Heart left ventricle (tissue), 16 donors: ENCODE data around the gene TARBP1. TPM values are rescaled to one million over a fixed set of nuclear protein-coding genes. Genes with fewer than 3 reads are reported as not detected.

Source experiments
- ATAC-seq, 4 donors: fragments of 200-7000 bp; cut with Tn5 transposase; one replicate each; pipeline ENCODE4 v1.9.1; 2020 to 2022; ENCODE audit warnings: moderate library complexity in 4 of 4, mild to moderate bottlenecking in 3 of 4, moderate number of reproducible peaks in 1 of 4
- DNase-seq, 5 donors: peaks; one replicate each; pipeline ENCODE4 v3.0.0-alpha.2; 2020
- H3K27ac ChIP-seq, 12 donors: fragments of 200-600 bp; sonication (generic) in 4 of 12; one replicate each; pipeline versions ENCODE4 v1.5.0 to v1.8.0; 2016 to 2022; ENCODE audit warnings: mild to moderate bottlenecking in 2 of 12
- H3K27me3 ChIP-seq, 9 donors: fragments of 200-600 bp; sonication (generic) in 2 of 9; one replicate each; pipeline versions ENCODE4 v1.5.1 to v1.8.0; 2016 to 2022; ENCODE audit warnings: mild to moderate bottlenecking in 3 of 9
- H3K36me3 ChIP-seq, 9 donors: fragments of 200-600 bp; sonication (generic) in 2 of 9; one replicate each; pipeline versions ENCODE4 v1.5.0 to v1.8.0; 2018 to 2022; ENCODE audit warnings: mild to moderate bottlenecking in 2 of 9
- H3K4me1 ChIP-seq, 12 donors: fragments of 200-600 bp; sonication (generic) in 4 of 12; one replicate each; pipeline versions ENCODE4 v1.5.0 to v1.8.0; 2016 to 2022; ENCODE audit warnings: mild to moderate bottlenecking in 3 of 12
- H3K4me3 ChIP-seq, 12 donors: fragments of 200-600 bp; sonication (generic) in 4 of 12; one replicate each; pipeline versions ENCODE4 v1.5.0 to v1.8.0; 2017 to 2022; ENCODE audit warnings: mild to moderate bottlenecking in 9 of 12, moderate library complexity in 4 of 12
- H3K9me3 ChIP-seq, 12 donors: fragments of 200-600 bp; sonication (generic) in 4 of 12; one replicate each; pipeline versions ENCODE4 v1.5.0 to v1.8.0; 2016 to 2022; ENCODE audit warnings: mild to moderate bottlenecking in 1 of 12
- CTCF ChIP-seq, 12 donors: fragments of 200-600 bp; sonication (generic) in 4 of 12; IDR thresholded peaks; one replicate each; pipeline versions ENCODE4 v1.5.0 to v1.8.0; 2018 to 2022; ENCODE audit warnings: antibody characterized with exemption in 12 of 12, mild to moderate bottlenecking in 5 of 12
- POLR2A ChIP-seq, 2 donors: fragments of 450-650 bp; IDR thresholded peaks; one replicate each; pipeline ENCODE4 v1.6.1; 2017; ENCODE audit warnings: antibody characterized with exemption in 2 of 2, mild to moderate bottlenecking in 2 of 2, moderate library complexity in 2 of 2
- whole genome bisulfite sequencing, 4 donors: extraction: QIAGEN DNeasy Blood & Tissue Kit in 2 of 4; methylation state at CpG; one replicate each; pipeline versions ENCODE4 v1.1.5 to v1.1.7; 2013 to 2018; 5-methylcytosine and 5-hydroxymethylcytosine counted together
- intact Hi-C, 10 donors: fragments of 100-400 bp; cut with DNase I; formaldehyde crosslinking; loops; one replicate each; pipeline versions ENCODE4 v1.11.1 to v1.14.2; 2022
- polyA plus RNA-seq, 2 donors: library from polyadenylated mRNA; stranded (reverse); fragments of 200-250 nt; gene quantifications; one replicate each; pipeline ENCODE4 v1.2.3, GENCODE V29; 2013
- total RNA-seq, 9 donors: library from RNA; depleted of rRNA in 2 of 9; stranded (reverse); fragments of >200 nt in 2 of 9; fragmentation: NEBNext Ultra II Directional in 3 of 9; extraction: Animal tissue kit (Norgen Biotek cat#: 25700) in 3 of 9; gene quantifications; one replicate each; pipeline versions ENCODE4 v1.1.0 to v1.2.4, GENCODE V29; 2016 to 2023
- donor health status: ischemic (EF 13 %, LVEDD 7.1; RV severe dilation, severe dysfunction).
- donor health status: healthy with polysubstance abuse.
- donor health status: DM: no; HTN: yes; CAD: no.
- donor health status: DM: no; HTN: no; CAD: no.
- donor health status: ischemic (EF 25% LVEDD 6.9; RV normal size, moderate dysfunction).
- donor health status: ischemic (EF 25% LVEDD 5.7; RV mildly dilated, moderate dysfunction).
- donor health status: healthy.
- donor health status: DM: yes; HTN: yes; CAD: no.
- donor health status: ischemic (EF 35%, LVEDD 5.7; RV mildly dilated, moderate dysfunction).
- donor health status: nonischemic (EF 11% LVEDD 7.7; RV severe dilation, severe dysfunction).
- donor health status: DM: yes; HTN: yes; CAD: no.
- donor health status: PGD.
- donor health status: ischemic (EF 29% LVEDD 5.4; RV normal size, mild dysfunction).
- donor health status: nonischemic (EF 23%, LVEDD 6.1; RV moderate dilation, normal function).

The TARBP1 gene
- total and polyA plus RNA-seq, 11 donors = 4.8 to 18.2 (median 9.9) TPM

GRCh38 chr1:234430691-234431090 lies 48.3 kb downstream of the TARBP1 start:
- ATAC-seq (no peak), DNase-seq (no peak)
- Histone ChIP-seq H3K27me3 (no peaks in the 10 kb centered on the region), H3K9me3 (no peaks in the 10 kb centered on the region), H3K36me3 (peaks cover 0 to 87% (median 71%) of the 10 kb centered on the region in 9 donors), H3K4me1 (no peaks in the 10 kb centered on the region), H3K4me3 (no peak overlapping the region), H3K27ac (no peak overlapping the region)
- intact Hi-C loops = no loop called here
- TF ChIP-seq CTCF (IDR thresholded peaks at IDR 0.05) (no peak), POLR2A (IDR thresholded peaks at IDR 0.05) (no peak)
- 94 to 100% (median 96%) methylated on average over 5 of the region's 5 CpGs for WGBS, 4 donors

- Histone ChIP-seq H3K4me1 (no peaks in the 10 kb centered on the region), H3K27ac (no peak overlapping the region), H3K27me3 (no peaks in the 10 kb centered on the region), H3K4me3 (no peak overlapping the region), H3K36me3 (peaks cover 0 to 89% (median 72%) of the 10 kb centered on the region in 9 donors), H3K9me3 (no peaks in the 10 kb centered on the region)
- WGBS, 4 donors = 85 to 90% (median 89%) methylated on average over 5 of the region's 5 CpGs
- no peak for TF ChIP-seq CTCF (IDR thresholded peaks at IDR 0.05)
- TF ChIP-seq POLR2A (IDR thresholded peaks at IDR 0.05) = no peak
- ATAC-seq (no peak), DNase-seq (no peak)
- intact Hi-C loops = no loop called here
These were observed 49.6 kb downstream of the TARBP1 start for GRCh38 chr1:234429434-234429806.

- no peaks in the 10 kb centered on the region for H3K27me3 ChIP-seq
- DNase-seq (no peak), ATAC-seq (no peak)
- H3K9me3 ChIP-seq = no peaks in the 10 kb centered on the region
- no peaks in the 10 kb centered on the region for H3K4me1 ChIP-seq
- intact Hi-C loops = no loop called here
- peaks cover 0 to 89% (median 71%) of the 10 kb centered on the region in 9 donors for H3K36me3 ChIP-seq
- TF ChIP-seq CTCF (IDR thresholded peaks at IDR 0.05) (no peak), POLR2A (IDR thresholded peaks at IDR 0.05) (no peak)
- no peak overlapping the region for H3K4me3 ChIP-seq
- WGBS, 4 donors = 81 to 87% (median 84%) methylated on average over 8 of the region's 8 CpGs
- no peak overlapping the region for H3K27ac ChIP-seq
These were observed 50.9 kb downstream of the TARBP1 start for GRCh38 chr1:234427950-234428646.

- WGBS, 4 donors = 84 to 91% (median 88%) methylated on average over 4 of the region's 4 CpGs
- DNase-seq (no peak), ATAC-seq (no peak)
- intact Hi-C loops = no loop called here
- no peaks in the 10 kb centered on the region for H3K9me3 ChIP-seq
- H3K4me1 ChIP-seq = no peaks in the 10 kb centered on the region
- H3K36me3 ChIP-seq = peaks cover 0 to 82% (median 54%) of the 10 kb centered on the region in 9 donors
- TF ChIP-seq POLR2A (IDR thresholded peaks at IDR 0.05) (no peak), CTCF (IDR thresholded peaks at IDR 0.05) (no peak)
- H3K27me3 ChIP-seq = no peaks in the 10 kb centered on the region
- H3K27ac ChIP-seq = no peak overlapping the region
- no peak overlapping the region for H3K4me3 ChIP-seq
These were observed 65.0 kb downstream of the TARBP1 start for GRCh38 chr1:234413990-234414389.
